IMR-90 (cell line): ENCODE measurements around the gene STAT5B. TPM values are rescaled to one million over a fixed set of nuclear protein-coding genes. Genes with fewer than 3 reads are reported as not detected.

Experiments used
- ATAC-seq: fragments of 200-7000 bp; cut with Tn5 transposase; 2 replicates; pipeline ENCODE4 v1.9.1; 2020; ENCODE audit warnings: low read depth, mild to moderate bottlenecking, moderate library complexity
- BruUV-seq: library from RNA; stranded (reverse); fragments of 400-500 nt; replicated peaks from 2 replicates; lab custom pipeline; 2021; lab: Mats Ljungman, UMichigan
- CTCF ChIA-PET: fragments of 300-600 bp; formaldehyde crosslinking; extraction: SDS; loops from one replicate; lab custom pipeline; 2021; ENCODE audit warnings: antibody characterized with exemption; lab: Yijun Ruan, JAX
- POLR2A ChIA-PET: fragments of 300-600 bp; sonication (Branson Sonifier 250); formaldehyde crosslinking; loops from one replicate; lab custom pipeline; 2022; ENCODE audit warnings: antibody characterized with exemption; ENCODE audit not compliant: unreplicated experiment; lab: Charles Lee
- DNase-seq: peaks from one replicate; pipeline ENCODE4 v3.0.0; 2013
- H2AFZ ChIP-seq: replicated peaks from 2 replicates; pipeline ENCODE3; 2013; ENCODE audit warnings: low read length, mild to moderate bottlenecking; ENCODE audit not compliant: poor library complexity
- H2AK5ac ChIP-seq: 2 replicates; pipeline ENCODE4 v1.6.1; 2013; ENCODE audit warnings: low read depth, low read length, inconsistent platforms
- H2AK9ac ChIP-seq: replicated peaks from 2 replicates; pipeline ENCODE3; 2013; ENCODE audit warnings: mild to moderate bottlenecking, low read depth, low read length, moderate library complexity; ENCODE audit not compliant: poor library complexity
- H2BK120ac ChIP-seq: 2 replicates; pipeline ENCODE4 v1.6.1; 2013; ENCODE audit warnings: low read depth, low read length, inconsistent platforms
- H2BK15ac ChIP-seq: 3 replicates; pipeline ENCODE4 v1.6.1; 2013; ENCODE audit warnings: low read depth, low read length, inconsistent platforms
- H2BK20ac ChIP-seq: 2 replicates; pipeline ENCODE4 v1.6.1; 2013; ENCODE audit warnings: low read depth, mild to moderate bottlenecking, inconsistent platforms, low read length, moderate library complexity
- H2BK5ac ChIP-seq: 2 replicates; pipeline ENCODE4 v1.6.1; 2013; ENCODE audit warnings: mild to moderate bottlenecking, low read depth, low read length, inconsistent platforms; ENCODE audit not compliant: poor library complexity, severe bottlenecking
- H3K14ac ChIP-seq: replicated peaks from 2 replicates; pipeline ENCODE4 v1.6.1; 2013; ENCODE audit warnings: low read depth, low read length, inconsistent platforms
- H3K18ac ChIP-seq: 2 replicates; pipeline ENCODE4 v1.6.1; 2013; ENCODE audit warnings: low read depth, low read length, control low read depth
- H3K23ac ChIP-seq: 2 replicates; pipeline ENCODE4 v1.6.1; 2013; ENCODE audit warnings: low read depth, low read length, inconsistent platforms
- H3K27ac ChIP-seq: 2 replicates; pipeline ENCODE4 v1.5.1; 2013; ENCODE audit warnings: mild to moderate bottlenecking, control low read depth, low read length; ENCODE audit not compliant: insufficient read depth
- H3K27me3 ChIP-seq: 2 replicates; pipeline ENCODE4 v1.6.1; 2013; ENCODE audit warnings: low read length; ENCODE audit not compliant: control insufficient read depth, insufficient read depth
- H3K36me3 ChIP-seq: 2 replicates; pipeline ENCODE4 v1.6.1; 2013; ENCODE audit warnings: low read length, mixed read lengths; ENCODE audit not compliant: control insufficient read depth, insufficient read depth
- H3K4ac ChIP-seq: 2 replicates; pipeline ENCODE4 v1.6.1; 2013; ENCODE audit warnings: low read depth, low read length, inconsistent platforms
- H3K4me1 ChIP-seq: 2 replicates; pipeline ENCODE4 v1.6.1; 2013; ENCODE audit warnings: low read length, mixed read lengths; ENCODE audit not compliant: control insufficient read depth, insufficient read depth
- H3K4me2 ChIP-seq: 2 replicates; pipeline ENCODE4 v1.6.1; 2013; ENCODE audit warnings: low read depth, mild to moderate bottlenecking, control low read depth, low read length, moderate library complexity
- H3K4me3 ChIP-seq: 2 replicates; pipeline ENCODE4 v1.5.1; 2013; ENCODE audit warnings: low read depth, mild to moderate bottlenecking, control low read depth, low read length, moderate library complexity; ENCODE audit not compliant: insufficient read depth
- H3K56ac ChIP-seq: 2 replicates; pipeline ENCODE4 v1.6.1; 2013; ENCODE audit warnings: low read length, inconsistent platforms; ENCODE audit not compliant: insufficient read depth; ENCODE audit errors: extremely low read depth
- H3K79me1 ChIP-seq, 2 experiments: 2 replicates each; pipeline ENCODE4 v1.6.1; 2013; ENCODE audit warnings: low read length in 2 of 2, inconsistent platforms in 1 of 2, low read depth in 1 of 2
- H3K9ac ChIP-seq: 2 replicates; pipeline ENCODE4 v1.6.1; 2013; ENCODE audit warnings: low read depth, low read length, control low read depth
- H3K9me1 ChIP-seq: 2 replicates; pipeline ENCODE4 v1.6.1; 2013; ENCODE audit warnings: low read length, inconsistent platforms; ENCODE audit not compliant: insufficient read depth
- H3K9me3 ChIP-seq: 2 replicates; pipeline ENCODE4 v1.6.1; 2013; ENCODE audit warnings: low read length; ENCODE audit not compliant: control insufficient read depth, insufficient read depth
- H4K20me1 ChIP-seq: 2 replicates; pipeline ENCODE4 v1.6.1; 2013; ENCODE audit warnings: low read length, inconsistent platforms; ENCODE audit not compliant: insufficient read depth
- H4K5ac ChIP-seq: 2 replicates; pipeline ENCODE4 v1.6.1; 2013; ENCODE audit warnings: mild to moderate bottlenecking, low read depth, low read length, control low read depth
- H4K8ac ChIP-seq, 2 experiments: 2 replicates each; pipeline ENCODE4 v1.6.1; 2013; ENCODE audit warnings: low read depth in 2 of 2, low read length in 2 of 2, control low read depth in 1 of 2, inconsistent platforms in 1 of 2
- H4K91ac ChIP-seq: 2 replicates; pipeline ENCODE4 v1.6.1; 2013; ENCODE audit warnings: low read depth, low read length, inconsistent platforms; ENCODE audit not compliant: insufficient read depth
- BHLHE40 ChIP-seq: fragments of 150-350 bp; IDR thresholded peaks from 2 replicates; pipeline ENCODE4 v1.6.1; 2016; ENCODE audit warnings: mild to moderate bottlenecking, low read depth, low read length
- CEBPB ChIP-seq: IDR thresholded peaks from 2 replicates; pipeline ENCODE4 v1.6.1; 2012; ENCODE audit warnings: low read depth, low read length, improper control_type of control experiment
- CHD1 ChIP-seq: IDR thresholded peaks from 2 replicates; pipeline ENCODE4 v1.6.1; 2012; ENCODE audit warnings: low read depth, low read length, improper control_type of control experiment
- FOS ChIP-seq: fragments of 150-350 bp; IDR thresholded peaks from 2 replicates; pipeline ENCODE4 v1.6.1; 2016; ENCODE audit warnings: low read depth, low read length
- MAFK ChIP-seq: IDR thresholded peaks from 2 replicates; pipeline ENCODE4 v1.6.1; 2012; ENCODE audit warnings: low read depth, low read length, improper control_type of control experiment
- MAZ ChIP-seq: IDR thresholded peaks from 2 replicates; pipeline ENCODE4 v1.6.1; 2012; ENCODE audit warnings: low read depth, mild to moderate bottlenecking, low read length, improper control_type of control experiment, moderate library complexity, borderline replicate concordance
- MXI1 ChIP-seq: IDR thresholded peaks from 2 replicates; pipeline ENCODE4 v1.6.1; 2012; ENCODE audit warnings: low read depth, mild to moderate bottlenecking, low read length, moderate library complexity, borderline replicate concordance
- NFE2L2 ChIP-seq: fragments of 150-350 bp; IDR thresholded peaks from 2 replicates; pipeline ENCODE4 v1.6.1; 2016; ENCODE audit warnings: low read depth, mild to moderate bottlenecking, low read length
- POLR2A ChIP-seq: IDR thresholded peaks from 2 replicates; pipeline ENCODE4 v1.6.1; 2012; ENCODE audit warnings: mild to moderate bottlenecking, low read depth, low read length
- RAD21 ChIP-seq: IDR thresholded peaks from 2 replicates; pipeline ENCODE4 v1.6.1; 2012; ENCODE audit warnings: low read length, improper control_type of control experiment
- RCOR1 ChIP-seq: IDR thresholded peaks from 2 replicates; pipeline ENCODE4 v1.6.1; 2012; ENCODE audit warnings: mild to moderate bottlenecking, low read length, improper control_type of control experiment; ENCODE audit not compliant: insufficient replicate concordance
- RFX5 ChIP-seq: IDR thresholded peaks from 2 replicates; pipeline ENCODE4 v1.8.0; 2012; ENCODE audit warnings: low read depth, mild to moderate bottlenecking, low read length, moderate library complexity
- SMC3 ChIP-seq: fragments of 150-350 bp; IDR thresholded peaks from 2 replicates; pipeline ENCODE4 v1.6.1; 2016; ENCODE audit warnings: low read depth, mild to moderate bottlenecking, antibody characterized with exemption, low read length, moderate library complexity
- USF2 ChIP-seq: fragments of 150-350 bp; IDR thresholded peaks from 2 replicates; pipeline ENCODE4 v1.6.1; 2017; ENCODE audit warnings: mild to moderate bottlenecking, antibody characterized with exemption, low read length, low read depth
- WGBS, 2 experiments: methylation state at CpG; one replicate each; pipeline versions ENCODE4 v1.1.5 to v1.1.7; 2013; ENCODE audit warnings: missing lambda C conversion rate in 2 of 2; ENCODE audit not compliant: insufficient read length in 1 of 2; ENCODE audit errors: extremely low coverage in 2 of 2; 5-methylcytosine and 5-hydroxymethylcytosine counted together
- dilution Hi-C: fragments of 300-500 bp; cut with HindIII; formaldehyde crosslinking; loops from one replicate; pipeline ENCODE4 v1.14.3; 2018; ENCODE audit warnings: low sequenced_read_pairs; ENCODE audit not compliant: unreplicated experiment
- in situ Hi-C: fragments of 300-500 bp; cut with MboI; formaldehyde crosslinking; loops from 3 replicates; pipeline ENCODE4 v1.14.3; 2019; ENCODE audit warnings: low sequenced_read_pairs, inconsistent platforms, mixed read lengths
- intact Hi-C: fragments of 100-400 bp; cut with micrococcal nuclease; formaldehyde crosslinking; loops from 2 replicates; pipeline ENCODE4 v1.10.0; 2022
- polyA plus RNA-seq, 3 experiments: library from polyadenylated mRNA; depleted of rRNA; stranded (reverse); fragments of >200 nt; gene quantifications; 2 replicates each; pipeline ENCODE4 v1.2.3, GENCODE V29; 2012; ENCODE audit warnings: low replicate concordance in 1 of 3
- total RNA-seq: library from RNA; depleted of rRNA; stranded (reverse); fragments of >200 nt; gene quantifications from 2 replicates; pipeline ENCODE4 v1.2.3, GENCODE V29; 2012
- TF ChIP-seq, protein P1 (sequence below): conservative IDR thresholded peaks from 2 replicates; pipeline ENCODE4 v1.5.1; 2012; ENCODE audit warnings: mild to moderate bottlenecking, low read depth, low read length, improper control_type of control experiment
- TF ChIP-seq, protein P2 (sequence below): fragments of 150-350 bp; IDR thresholded peaks from 2 replicates; pipeline ENCODE4 v1.6.1; 2016; ENCODE audit warnings: low read depth, mild to moderate bottlenecking, low read length, moderate library complexity, borderline replicate concordance

STAT5B gene
- total and polyA plus RNA-seq, 2 of the 4 experiments (the other 2 are of a cell fraction) = 24.4 to 29.6 TPM

DNA sequence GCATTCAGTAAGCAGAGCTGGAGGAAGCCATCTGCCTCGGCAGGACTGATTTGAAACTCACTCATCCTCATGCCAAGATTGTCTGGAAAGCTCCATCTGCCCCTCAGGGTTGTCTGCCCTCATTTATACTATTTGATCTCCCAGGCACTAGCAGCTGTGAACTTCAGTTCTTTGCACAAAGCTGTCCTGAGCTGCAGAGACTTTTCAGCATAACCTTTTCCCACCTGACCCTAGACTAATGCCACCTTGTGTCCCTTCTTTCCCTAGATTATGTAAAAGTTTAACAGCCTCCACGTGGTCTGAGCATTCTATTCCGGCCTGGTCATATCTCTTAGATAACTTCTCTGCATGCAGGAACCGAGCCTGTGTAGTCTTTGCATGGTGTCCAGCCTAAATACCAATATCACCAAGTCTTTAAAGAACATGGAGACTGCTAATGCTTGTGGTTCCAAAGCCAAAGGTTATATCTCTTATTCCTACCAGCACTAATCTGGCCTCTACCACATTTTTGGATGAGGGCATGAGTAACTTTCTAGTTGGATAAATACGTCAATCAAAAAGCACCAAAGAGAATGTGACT lies 41.2 kb upstream of the STAT5B start:
- intact Hi-C loops (no loop called here), dilution Hi-C loops (no loop called here), in situ Hi-C loops (no loop called here)
- no peak overlapping the region for H3K4ac ChIP-seq
- no peak for DNase-seq
- ChIA-PET CTCF (interaction anchor here (2.0 kb wide), 1 partner anchor 200 kb away, joined by 5 read pairs; no protein-coding TSS in a partner anchor), POLR2A (interaction anchor here (0.6 kb wide), 1 partner anchor 126 kb away, joined by 3 read pairs; no protein-coding TSS in a partner anchor)
- H3K9me1 ChIP-seq = peaks cover 24% of the 10 kb centered on the region
- H3K9me3 ChIP-seq = no peaks in the 10 kb centered on the region
- H2BK120ac ChIP-seq = no peak overlapping the region
- no peak overlapping the region for H3K14ac ChIP-seq
- peaks cover 2% of the 10 kb centered on the region; the same call in 1 of the 2 replicates for H4K20me1 ChIP-seq
- no peak overlapping the region for H4K91ac ChIP-seq
- no peak for ATAC-seq
- peak overlapping the region; percentile 17 for H2AK9ac ChIP-seq
- H3K27me3 ChIP-seq = no peaks in the 10 kb centered on the region
- H3K4me2 ChIP-seq = no peak overlapping the region
- H3K27ac ChIP-seq = no peak overlapping the region
- H3K4me3 ChIP-seq = no peak overlapping the region
- H3K36me3 ChIP-seq = peaks cover 67% of the 10 kb centered on the region
- no peak overlapping the region for H3K18ac ChIP-seq
- peaks cover 28 to 64% of the 10 kb centered on the region in 2 experiments; a peak in 3 of 4 replicates for H3K79me1 ChIP-seq
- H3K23ac ChIP-seq = no peak overlapping the region
- no peak overlapping the region for H2BK5ac ChIP-seq
- H2AFZ ChIP-seq = no peak overlapping the region
- TF ChIP-seq FOS (no peak), MAFK (no peak), NFE2L2 (no peak), POLR2A (no peak), SMC3 (no peak), BHLHE40 (no peak), MXI1 (no peak), CHD1 (no peak), CEBPB (no peak), RFX5 (no peak), MAZ (no peak), RCOR1 (no peak), RAD21 (no peak), USF2 (no peak)
- TF ChIP-seq, protein P1, sequence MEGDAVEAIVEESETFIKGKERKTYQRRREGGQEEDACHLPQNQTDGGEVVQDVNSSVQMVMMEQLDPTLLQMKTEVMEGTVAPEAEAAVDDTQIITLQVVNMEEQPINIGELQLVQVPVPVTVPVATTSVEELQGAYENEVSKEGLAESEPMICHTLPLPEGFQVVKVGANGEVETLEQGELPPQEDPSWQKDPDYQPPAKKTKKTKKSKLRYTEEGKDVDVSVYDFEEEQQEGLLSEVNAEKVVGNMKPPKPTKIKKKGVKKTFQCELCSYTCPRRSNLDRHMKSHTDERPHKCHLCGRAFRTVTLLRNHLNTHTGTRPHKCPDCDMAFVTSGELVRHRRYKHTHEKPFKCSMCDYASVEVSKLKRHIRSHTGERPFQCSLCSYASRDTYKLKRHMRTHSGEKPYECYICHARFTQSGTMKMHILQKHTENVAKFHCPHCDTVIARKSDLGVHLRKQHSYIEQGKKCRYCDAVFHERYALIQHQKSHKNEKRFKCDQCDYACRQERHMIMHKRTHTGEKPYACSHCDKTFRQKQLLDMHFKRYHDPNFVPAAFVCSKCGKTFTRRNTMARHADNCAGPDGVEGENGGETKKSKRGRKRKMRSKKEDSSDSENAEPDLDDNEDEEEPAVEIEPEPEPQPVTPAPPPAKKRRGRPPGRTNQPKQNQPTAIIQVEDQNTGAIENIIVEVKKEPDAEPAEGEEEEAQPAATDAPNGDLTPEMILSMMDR = no peak
- TF ChIP-seq, protein P2, sequence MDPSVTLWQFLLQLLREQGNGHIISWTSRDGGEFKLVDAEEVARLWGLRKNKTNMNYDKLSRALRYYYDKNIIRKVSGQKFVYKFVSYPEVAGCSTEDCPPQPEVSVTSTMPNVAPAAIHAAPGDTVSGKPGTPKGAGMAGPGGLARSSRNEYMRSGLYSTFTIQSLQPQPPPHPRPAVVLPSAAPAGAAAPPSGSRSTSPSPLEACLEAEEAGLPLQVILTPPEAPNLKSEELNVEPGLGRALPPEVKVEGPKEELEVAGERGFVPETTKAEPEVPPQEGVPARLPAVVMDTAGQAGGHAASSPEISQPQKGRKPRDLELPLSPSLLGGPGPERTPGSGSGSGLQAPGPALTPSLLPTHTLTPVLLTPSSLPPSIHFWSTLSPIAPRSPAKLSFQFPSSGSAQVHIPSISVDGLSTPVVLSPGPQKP = no peak
- H3K56ac ChIP-seq = no peak overlapping the region
- no peak overlapping the region for H2AK5ac ChIP-seq
- WGBS, 2 experiments = 58% methylated on average over 4 of the region's 5 CpGs; no CpG with 5 or more reads in 1 of the 2 experiments
- H3K9ac ChIP-seq = no peak overlapping the region
- peaks cover 12% of the 10 kb centered on the region for H3K4me1 ChIP-seq
- H4K5ac ChIP-seq = no peak overlapping the region
- no peak overlapping the region for H4K8ac ChIP-seq
- H2BK20ac ChIP-seq = no peak overlapping the region
- BruUV-seq = no TSS peak
- no peak overlapping the region for H2BK15ac ChIP-seq
